ENCODE data around the gene RAB27A.

RAB27A gene

DNA sequence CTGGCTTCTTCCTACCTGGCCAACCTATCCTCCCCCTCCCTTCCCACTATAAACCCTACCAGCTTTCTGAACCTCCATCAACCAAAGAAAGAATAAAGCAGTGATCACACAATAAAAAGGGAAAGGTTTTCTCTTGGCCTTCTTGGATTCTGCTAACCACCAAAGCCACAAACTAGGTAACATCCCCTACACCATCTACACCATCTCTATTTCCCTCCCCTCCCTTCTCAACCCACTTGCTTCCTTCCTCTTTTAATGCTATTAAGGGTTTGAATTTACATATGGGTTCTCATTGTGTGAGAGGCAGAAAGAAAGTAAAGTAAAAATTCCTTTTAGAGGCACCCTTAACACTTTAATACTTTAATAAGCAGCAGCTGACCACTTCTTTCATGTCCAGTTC, 67.0 kb downstream of the RAB27A start:
- Histone ChIP-seq H3K4me1 (ENCODE audit: control insufficient read depth, insufficient read depth, low read length) (no peaks in the 10 kb centered on the region), H3K9me3 (ENCODE audit: control insufficient read depth, insufficient read depth, low read depth, low read length) (no peaks in the 10 kb centered on the region), H3K36me3 (ENCODE audit: control insufficient read depth in 2 of 2, insufficient read depth in 1 of 2, low read length in 2 of 2) (no peaks in the 10 kb centered on the region), H3K27ac (ENCODE audit: extremely low read depth, low read depth, low read length) (no peak overlapping the region), H3K4me3 (ENCODE audit: low read depth, low read length) (no peak overlapping the region)
- TF ChIP-seq ZNF394 (tag by site-specific recombination; IDR thresholded peaks at IDR 0.05; ENCODE audit: borderline replicate concordance) (no peak), ZNF843 (tag by site-specific recombination; IDR thresholded peaks at IDR 0.05) (no peak), ZNF785 (tag by site-specific recombination; IDR thresholded peaks at IDR 0.05) (no peak), ZNF629 (tag by site-specific recombination; IDR thresholded peaks at IDR 0.05) (no peak), ZNF48 (tag by site-specific recombination; IDR thresholded peaks at IDR 0.05) (no peak), ZNF211 (tag by site-specific recombination; IDR thresholded peaks at IDR 0.05; ENCODE audit: low read depth) (no peak), ZNF248 (tag by site-specific recombination; IDR thresholded peaks at IDR 0.05) (no peak), ZNF645 (tag by site-specific recombination; IDR thresholded peaks at IDR 0.05) (no peak), ZNF239 (tag by site-specific recombination; IDR thresholded peaks at IDR 0.05) (no peak), KLF8 (tag by site-specific recombination; IDR thresholded peaks at IDR 0.05) (no peak), ZNF654 (tag by site-specific recombination; IDR thresholded peaks at IDR 0.05; ENCODE audit: low read depth) (no peak), ZFP41 (tag by site-specific recombination; IDR thresholded peaks at IDR 0.05; ENCODE audit: borderline replicate concordance) (no peak), ZSCAN23 (tag by site-specific recombination; IDR thresholded peaks at IDR 0.05) (no peak), ZNF132 (tag by site-specific recombination; IDR thresholded peaks at IDR 0.05; ENCODE audit: borderline replicate concordance) (no peak), OVOL3 (tag by site-specific recombination; IDR thresholded peaks at IDR 0.05) (no peak), ZNF521 (tag by site-specific recombination; IDR thresholded peaks at IDR 0.05) (no peak)
- ChIA-PET CTCF (no interaction called here), POLR2A (no interaction called here)

DNA sequence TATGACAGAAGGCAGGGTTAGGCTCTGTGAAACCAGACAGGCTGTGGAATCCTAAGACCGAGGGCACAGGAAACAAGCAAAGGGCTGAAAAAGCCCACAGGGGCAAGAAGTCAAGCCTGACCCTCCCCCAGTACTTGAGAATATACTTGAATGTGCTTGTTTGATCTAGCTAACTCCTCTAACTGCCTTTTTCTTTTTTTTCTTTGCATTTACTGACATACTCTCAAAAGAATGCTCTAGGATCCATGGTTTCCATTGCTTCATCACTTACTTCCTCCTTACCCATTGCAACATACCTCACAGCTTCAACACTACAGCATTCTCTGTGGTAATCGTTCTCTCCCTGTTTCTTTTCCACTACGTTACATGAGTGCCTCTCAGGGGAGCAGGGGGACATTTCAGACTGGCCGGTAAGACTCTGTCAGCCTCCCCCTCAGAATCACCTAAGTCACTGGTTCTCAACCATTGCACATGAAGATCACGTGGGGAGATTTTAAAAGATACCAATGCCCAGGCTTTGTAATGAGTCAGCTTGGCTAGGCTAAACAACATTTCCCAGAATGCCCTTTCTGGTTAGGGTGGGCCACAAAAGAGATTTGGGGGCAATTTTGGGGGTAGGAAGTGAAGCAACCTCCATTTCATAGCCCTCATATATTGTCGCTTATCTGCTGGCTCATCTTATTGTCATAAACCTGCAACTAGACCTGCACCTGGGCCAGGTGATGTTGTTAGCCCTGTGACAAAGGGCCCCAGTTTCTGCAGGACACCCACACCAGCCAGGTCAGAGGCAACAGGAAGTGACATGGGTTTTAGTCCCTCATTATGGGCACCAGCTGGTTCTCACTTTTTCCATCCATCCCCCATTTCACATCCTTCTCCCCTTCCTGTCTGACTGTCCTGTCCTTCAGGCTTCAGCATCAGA, 68.3 kb downstream of the RAB27A start:
- Histone ChIP-seq H3K27ac (ENCODE audit: extremely low read depth, low read depth, low read length) (no peak overlapping the region), H3K9me3 (ENCODE audit: control insufficient read depth, insufficient read depth, low read depth, low read length) (no peaks in the 10 kb centered on the region), H3K36me3 (ENCODE audit: control insufficient read depth in 2 of 2, insufficient read depth in 1 of 2, low read length in 2 of 2) (no peaks in the 10 kb centered on the region), H3K4me3 (ENCODE audit: low read depth, low read length) (no peak overlapping the region), H3K4me1 (ENCODE audit: control insufficient read depth, insufficient read depth, low read length) (no peaks in the 10 kb centered on the region)
- CTCF ChIA-PET: no interaction called here
- TF ChIP-seq SP2 (tag by site-specific recombination; IDR thresholded peaks at IDR 0.05) (no peak), ZNF23 (tag by site-specific recombination; IDR thresholded peaks at IDR 0.05; ENCODE audit: borderline replicate concordance) (no peak), ELK4 (IDR thresholded peaks at IDR 0.05; ENCODE audit: borderline replicate concordance, low read depth, low read length) (no peak), ZNF223 (tag by site-specific recombination; IDR thresholded peaks at IDR 0.05) (no peak), RBAK (tag by site-specific recombination; IDR thresholded peaks at IDR 0.05) (no peak), ZNF792 (tag by site-specific recombination; IDR thresholded peaks at IDR 0.05) (no peak), ZNF19 (tag by site-specific recombination; IDR thresholded peaks at IDR 0.05; ENCODE audit: low read depth) (no peak)
- TF ChIP-seq, protein P1, sequence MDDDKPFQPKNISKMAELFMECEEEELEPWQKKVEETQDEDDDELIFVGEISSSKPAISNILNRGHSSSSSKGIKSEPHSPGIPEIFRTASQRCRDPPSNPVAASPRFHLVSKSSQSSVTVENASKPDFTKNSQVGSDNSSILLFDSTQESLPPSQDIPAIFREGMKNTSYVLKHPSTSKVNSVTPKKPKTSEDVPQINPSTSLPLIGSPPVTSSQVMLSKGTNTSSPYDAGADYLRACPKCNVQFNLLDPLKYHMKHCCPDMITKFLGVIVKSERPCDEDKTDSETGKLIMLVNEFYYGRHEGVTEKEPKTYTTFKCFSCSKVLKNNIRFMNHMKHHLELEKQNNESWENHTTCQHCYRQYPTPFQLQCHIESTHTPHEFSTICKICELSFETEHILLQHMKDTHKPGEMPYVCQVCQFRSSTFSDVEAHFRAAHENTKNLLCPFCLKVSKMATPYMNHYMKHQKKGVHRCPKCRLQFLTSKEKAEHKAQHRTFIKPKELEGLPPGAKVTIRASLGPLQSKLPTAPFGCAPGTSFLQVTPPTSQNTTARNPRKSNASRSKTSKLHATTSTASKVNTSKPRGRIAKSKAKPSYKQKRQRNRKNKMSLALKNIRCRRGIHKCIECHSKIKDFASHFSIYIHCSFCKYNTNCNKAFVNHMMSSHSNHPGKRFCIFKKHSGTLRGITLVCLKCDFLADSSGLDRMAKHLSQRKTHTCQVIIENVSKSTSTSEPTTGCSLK (tag by site-specific recombination; IDR thresholded peaks at IDR 0.05): no peak
- TF ChIP-seq, protein P2, sequence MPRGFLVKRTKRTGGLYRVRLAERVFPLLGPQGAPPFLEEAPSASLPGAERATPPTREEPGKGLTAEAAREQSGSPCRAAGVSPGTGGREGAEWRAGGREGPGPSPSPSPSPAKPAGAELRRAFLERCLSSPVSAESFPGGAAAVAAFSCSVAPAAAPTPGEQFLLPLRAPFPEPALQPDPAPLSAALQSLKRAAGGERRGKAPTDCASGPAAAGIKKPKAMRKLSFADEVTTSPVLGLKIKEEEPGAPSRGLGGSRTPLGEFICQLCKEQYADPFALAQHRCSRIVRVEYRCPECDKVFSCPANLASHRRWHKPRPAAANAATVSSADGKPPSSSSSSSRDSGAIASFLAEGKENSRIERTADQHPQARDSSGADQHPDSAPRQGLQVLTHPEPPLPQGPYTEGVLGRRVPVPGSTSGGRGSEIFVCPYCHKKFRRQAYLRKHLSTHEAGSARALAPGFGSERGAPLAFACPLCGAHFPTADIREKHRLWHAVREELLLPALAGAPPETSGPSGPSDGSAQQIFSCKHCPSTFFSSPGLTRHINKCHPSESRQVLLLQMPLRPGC (tag by site-specific recombination; IDR thresholded peaks at IDR 0.05): no peak
- TF ChIP-seq, protein P3, sequence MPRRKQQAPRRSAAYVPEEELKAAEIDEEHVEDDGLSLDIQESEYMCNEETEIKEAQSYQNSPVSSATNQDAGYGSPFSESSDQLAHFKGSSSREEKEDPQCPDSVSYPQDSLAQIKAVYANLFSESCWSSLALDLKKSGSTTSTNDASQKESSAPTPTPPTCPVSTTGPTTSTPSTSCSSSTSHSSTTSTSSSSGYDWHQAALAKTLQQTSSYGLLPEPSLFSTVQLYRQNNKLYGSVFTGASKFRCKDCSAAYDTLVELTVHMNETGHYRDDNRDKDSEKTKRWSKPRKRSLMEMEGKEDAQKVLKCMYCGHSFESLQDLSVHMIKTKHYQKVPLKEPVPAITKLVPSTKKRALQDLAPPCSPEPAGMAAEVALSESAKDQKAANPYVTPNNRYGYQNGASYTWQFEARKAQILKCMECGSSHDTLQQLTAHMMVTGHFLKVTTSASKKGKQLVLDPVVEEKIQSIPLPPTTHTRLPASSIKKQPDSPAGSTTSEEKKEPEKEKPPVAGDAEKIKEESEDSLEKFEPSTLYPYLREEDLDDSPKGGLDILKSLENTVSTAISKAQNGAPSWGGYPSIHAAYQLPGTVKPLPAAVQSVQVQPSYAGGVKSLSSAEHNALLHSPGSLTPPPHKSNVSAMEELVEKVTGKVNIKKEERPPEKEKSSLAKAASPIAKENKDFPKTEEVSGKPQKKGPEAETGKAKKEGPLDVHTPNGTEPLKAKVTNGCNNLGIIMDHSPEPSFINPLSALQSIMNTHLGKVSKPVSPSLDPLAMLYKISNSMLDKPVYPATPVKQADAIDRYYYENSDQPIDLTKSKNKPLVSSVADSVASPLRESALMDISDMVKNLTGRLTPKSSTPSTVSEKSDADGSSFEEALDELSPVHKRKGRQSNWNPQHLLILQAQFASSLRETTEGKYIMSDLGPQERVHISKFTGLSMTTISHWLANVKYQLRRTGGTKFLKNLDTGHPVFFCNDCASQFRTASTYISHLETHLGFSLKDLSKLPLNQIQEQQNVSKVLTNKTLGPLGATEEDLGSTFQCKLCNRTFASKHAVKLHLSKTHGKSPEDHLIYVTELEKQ (tag by site-specific recombination; IDR thresholded peaks at IDR 0.05; ENCODE audit: borderline replicate concordance): no peak
- POLR2A ChIA-PET: no interaction called here
